HG03460 (cell line): ENCODE results near the gene RNF135.
"Not testable (repeated sequence)": the region's sequence is repeated elsewhere in the genome, so short reads cannot be mapped to it uniquely, and the experiment has no call there.

Experiments
- ATAC-seq: cut with Tn5 transposase; IDR thresholded peaks from one replicate; pipeline ENCODE4 v1.9.1; 2021; ENCODE audit not compliant: unreplicated experiment

Gene RNF135, protein sequence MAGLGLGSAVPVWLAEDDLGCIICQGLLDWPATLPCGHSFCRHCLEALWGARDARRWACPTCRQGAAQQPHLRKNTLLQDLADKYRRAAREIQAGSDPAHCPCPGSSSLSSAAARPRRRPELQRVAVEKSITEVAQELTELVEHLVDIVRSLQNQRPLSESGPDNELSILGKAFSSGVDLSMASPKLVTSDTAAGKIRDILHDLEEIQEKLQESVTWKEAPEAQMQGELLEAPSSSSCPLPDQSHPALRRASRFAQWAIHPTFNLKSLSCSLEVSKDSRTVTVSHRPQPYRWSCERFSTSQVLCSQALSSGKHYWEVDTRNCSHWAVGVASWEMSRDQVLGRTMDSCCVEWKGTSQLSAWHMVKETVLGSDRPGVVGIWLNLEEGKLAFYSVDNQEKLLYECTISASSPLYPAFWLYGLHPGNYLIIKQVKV

DNA sequence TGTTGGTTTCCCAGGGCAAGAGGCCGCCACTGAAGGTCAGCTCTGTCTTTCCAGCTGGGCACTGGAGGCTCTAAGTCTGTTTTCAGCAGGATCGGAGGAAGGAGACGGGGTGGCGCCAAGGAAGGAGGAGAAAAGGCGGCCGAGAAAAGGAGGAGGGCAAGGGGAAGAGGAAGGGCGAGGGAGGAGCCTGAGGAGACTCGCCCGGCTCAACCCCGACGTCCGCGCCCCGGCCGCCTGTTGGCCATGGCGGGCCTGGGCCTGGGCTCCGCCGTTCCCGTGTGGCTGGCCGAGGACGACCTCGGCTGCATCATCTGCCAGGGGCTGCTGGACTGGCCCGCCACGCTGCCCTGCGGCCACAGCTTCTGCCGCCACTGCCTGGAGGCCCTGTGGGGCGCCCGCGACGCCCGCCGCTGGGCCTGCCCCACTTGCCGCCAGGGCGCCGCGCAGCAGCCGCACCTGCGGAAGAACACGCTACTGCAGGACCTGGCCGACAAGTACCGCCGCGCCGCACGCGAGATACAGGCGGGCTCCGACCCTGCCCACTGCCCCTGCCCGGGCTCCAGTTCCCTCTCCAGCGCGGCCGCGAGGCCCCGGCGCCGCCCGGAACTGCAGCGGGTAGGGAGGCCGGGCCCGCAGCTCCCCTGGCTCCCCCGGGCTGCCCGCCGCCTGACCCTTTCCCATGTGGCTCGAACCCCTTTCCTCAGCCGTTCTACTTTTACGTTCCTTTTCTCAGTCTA lies at the start of gene RNF135:
Gene RNF135, plus strand, starts transcription at position 209 of the 737 bp plus-strand sequence. Its CDS starts 35 bp downstream, at position 244.
- ATAC-seq: peak; percentile 37

DNA sequence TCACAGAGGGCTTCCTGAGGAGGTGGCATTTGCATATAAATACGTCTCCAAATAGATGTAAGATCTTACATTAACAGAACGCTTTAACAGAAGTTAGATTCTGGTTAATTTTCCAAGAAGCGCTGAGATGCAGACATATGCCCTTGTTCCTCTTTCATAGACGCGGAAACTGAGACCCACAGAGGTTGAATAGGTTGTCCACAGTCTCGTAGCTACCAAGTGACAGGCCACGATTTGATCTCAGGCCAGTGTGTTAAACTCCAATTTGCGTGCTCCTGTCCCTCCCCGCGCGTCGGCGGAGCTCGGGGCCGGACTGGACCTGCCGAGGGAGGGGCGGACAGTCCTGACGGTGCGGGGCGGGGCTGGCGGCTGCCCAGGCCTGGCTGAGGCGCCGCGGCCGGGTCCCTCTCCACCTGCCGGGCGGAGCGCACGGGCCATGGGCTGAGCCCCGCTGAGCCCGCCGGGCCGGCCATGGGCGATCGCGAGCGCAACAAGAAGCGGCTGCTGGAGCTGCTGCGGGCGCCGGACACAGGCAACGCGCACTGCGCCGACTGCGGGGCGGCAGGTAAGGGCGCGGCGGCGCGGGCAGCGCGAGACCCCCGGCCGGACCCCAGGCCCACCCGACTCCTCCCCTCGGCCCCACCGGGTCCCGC lies 49.2 kb upstream of the RNF135 start, which contains the start of gene ADAP2:
Gene ADAP2, plus strand, starts transcription at position 402 of the 653 bp plus-strand sequence. Its CDS starts 70 bp downstream, at position 472.
- ATAC-seq: no peak

DNA sequence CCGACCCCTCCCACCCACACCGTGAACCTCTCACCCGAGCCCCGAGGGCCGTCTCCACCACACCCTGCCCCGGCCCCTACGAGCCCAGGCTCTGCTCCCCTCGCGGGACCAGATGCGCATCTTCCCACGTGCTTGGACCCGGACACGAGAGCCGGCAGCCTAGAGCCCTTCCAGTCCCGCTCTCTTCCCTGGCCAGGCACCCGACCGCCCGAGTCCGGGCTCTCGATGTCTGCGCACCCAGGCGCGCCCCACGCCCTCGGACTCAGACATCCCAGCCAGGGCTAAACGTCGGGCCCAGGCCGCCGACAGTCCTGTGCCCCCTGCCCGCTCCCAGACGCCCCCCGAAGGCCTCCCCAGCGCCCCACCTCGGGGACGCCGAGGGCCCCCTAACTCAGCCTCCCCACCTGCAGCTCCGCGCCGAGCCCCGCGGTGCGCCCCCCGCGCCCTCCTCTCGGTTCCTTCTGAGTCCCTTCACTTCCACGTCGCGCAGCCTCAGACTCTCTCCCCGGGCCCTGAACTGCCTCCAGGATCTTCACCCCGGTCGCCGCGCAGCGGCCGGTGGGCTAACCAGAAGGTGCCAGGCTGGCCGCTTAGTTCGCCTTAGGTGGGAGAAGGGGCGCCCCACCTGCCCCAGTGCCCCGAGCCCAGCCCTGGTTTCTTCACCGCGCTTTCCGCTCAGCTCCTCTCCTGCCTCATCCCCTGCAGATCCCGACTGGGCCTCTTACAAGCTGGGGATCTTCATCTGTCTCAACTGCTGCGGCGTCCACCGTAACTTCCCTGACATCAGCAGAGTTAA lies 48.4 kb upstream of the RNF135 start:
- no peak for ATAC-seq

DNA sequence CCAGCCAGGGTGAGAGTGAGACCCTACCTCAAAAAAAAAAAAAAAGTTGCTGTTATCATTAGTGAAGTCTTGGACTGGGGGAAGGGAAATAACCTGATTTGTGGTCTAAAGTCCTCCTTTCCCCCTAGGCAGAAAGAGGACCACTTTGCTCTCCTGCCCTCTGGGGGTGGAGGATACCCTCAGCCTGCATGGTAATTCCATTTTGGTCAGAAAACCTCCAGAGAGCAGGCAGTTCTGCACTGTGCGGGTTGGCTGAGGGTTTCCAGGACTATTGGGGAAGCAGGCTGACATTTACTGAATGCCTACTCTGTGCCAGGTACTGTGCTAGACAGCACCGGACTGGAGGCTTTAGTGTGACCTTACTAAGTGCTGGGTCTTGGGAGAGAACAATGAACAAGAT lies 46.5 kb upstream of the RNF135 start:
- ATAC-seq: no peak

DNA sequence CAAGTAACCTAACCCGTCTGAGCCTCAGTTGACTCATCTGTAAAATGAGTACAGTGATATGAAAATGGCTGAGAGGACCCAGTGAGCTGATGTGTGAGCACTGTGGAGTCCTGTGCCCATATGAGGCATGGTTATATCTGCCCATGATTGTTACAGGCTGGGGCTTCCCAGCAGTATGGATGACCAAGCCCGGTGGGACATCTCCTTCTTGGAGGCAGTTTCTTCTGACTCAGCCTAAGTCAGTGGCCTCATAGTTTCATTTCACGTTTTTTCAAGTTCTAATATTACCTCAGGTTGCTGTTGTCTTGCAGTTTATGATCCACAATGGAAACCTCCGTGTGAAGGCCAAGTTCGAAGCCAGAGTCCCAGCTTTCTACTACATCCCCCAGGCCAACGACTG lies 44.3 kb upstream of the RNF135 start:
- no peak for ATAC-seq

DNA sequence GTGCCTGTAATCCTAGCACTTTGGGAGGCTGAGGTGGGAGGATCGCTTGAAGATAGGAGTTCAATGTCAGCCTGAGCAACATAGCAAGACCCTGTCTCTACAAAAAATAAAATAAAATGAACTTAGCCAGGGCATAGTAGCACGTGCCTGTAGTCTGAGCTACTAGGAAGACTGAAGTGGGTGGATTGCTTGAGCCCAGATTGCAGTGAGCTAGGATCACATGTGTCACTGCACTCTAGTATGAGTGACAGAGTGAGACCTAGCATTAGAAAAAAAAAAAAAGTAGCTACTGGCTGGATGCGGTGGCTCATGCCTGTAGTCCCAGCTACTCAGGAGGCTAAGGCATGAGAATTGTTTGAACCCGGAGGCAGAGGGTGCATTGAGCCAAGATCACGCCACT lies 43.1 kb upstream of the RNF135 start:
- no peak for ATAC-seq

DNA sequence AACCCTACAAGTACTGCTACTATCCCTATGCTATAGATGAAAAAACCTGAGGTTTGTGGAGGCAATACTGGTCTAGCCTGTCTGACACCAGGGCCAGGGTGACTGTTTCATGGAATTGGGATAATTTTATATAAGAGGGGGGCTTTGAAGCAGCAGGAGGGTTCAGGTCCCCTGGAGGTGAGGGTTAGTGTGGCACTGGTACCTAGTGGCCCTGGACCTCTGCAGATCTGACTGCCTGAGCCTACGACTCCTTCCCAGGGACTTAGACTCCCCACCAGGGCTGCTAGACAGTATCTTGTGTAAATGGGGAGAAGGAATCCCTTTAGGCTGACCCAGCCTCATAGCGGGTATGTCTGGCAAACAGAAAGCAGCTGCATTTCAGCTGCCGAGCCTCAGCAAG lies 42.3 kb upstream of the RNF135 start:
- no peak for ATAC-seq

DNA sequence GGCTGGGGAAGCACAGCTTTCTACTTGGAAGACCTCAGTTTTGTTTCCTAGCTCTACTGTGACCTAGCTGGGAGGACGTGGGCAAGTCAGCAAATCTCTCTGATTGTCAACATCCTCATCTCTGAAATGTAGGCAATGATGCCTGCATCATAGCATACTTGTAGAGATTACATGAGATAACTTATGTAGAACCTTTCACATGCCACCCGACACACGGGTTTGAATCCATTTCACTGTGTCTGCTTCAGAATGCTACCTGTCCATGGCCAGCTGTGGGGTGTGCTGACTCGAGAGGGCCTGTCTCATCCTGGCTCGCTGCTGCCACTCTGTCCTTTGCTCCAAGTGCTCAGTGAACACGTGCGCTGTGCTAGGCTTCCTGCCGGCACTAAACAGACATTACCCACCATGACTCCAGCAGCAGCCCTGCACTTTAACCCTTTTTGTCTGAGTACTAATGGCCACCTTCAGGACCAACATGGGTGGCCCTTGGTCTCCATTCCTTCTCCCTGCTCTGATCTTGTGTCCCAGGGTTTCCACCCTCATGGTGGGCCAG lies 41.7 kb upstream of the RNF135 start:
- ATAC-seq: no peak

DNA sequence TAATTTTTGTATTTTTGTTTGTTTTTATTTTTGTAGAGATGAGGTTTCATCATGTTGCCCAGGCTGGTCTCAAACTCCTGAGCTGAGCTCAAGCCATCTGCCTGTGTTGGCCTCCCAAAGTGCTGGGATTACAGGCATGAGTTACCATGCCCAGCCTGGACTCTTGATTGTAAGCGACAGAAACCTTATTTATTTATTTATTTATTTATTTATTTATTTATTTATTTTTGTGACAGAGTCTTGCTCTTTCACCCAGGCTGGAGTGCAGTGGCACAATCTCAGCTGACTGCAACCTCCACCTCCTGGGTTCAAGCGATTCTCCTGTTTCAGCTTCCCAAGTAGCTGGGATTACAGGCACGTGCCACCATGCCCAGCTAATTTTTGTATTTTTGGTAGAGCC lies 41.0 kb upstream of the RNF135 start:
- not testable (repeated sequence) for ATAC-seq

DNA sequence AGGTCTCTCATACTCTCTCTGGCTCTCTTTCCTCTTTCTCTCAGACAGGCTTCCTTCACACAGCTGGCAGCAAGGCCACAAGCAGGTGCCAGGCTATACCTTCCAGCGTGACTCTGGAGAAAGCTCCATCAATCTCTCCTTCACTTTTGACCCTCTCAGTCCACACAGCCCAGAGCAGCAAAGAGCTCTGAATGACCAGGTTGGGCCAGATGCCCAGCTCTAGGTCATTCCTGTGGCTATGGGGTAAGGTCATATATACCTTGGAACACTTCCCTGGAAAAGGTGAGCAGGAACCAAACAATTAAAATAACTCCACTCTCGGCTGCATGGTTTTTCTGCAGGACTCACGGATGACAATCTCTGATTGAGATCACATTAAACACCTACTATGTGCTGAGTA lies 40.3 kb upstream of the RNF135 start:
- no peak for ATAC-seq

DNA sequence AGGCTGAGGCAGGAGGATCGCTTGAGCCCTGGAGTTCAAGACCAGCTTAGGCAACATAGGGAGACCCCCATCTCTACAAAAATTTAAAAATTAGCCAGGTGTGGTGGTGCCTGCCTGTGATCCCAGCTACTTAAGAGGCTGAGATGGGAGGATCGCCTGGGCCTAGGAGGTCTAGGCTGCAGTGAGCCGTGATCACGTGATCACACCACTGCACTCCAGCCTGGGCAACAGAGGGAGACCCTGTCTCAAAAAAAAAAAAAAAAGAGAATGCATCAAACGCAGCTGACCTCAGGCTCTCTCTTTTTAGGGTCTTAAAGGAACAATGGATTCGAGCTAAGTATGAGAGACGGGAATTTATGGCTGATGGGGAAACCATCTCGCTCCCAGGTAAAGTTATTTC lies 39.3 kb upstream of the RNF135 start:
- ATAC-seq: not testable (repeated sequence)

DNA sequence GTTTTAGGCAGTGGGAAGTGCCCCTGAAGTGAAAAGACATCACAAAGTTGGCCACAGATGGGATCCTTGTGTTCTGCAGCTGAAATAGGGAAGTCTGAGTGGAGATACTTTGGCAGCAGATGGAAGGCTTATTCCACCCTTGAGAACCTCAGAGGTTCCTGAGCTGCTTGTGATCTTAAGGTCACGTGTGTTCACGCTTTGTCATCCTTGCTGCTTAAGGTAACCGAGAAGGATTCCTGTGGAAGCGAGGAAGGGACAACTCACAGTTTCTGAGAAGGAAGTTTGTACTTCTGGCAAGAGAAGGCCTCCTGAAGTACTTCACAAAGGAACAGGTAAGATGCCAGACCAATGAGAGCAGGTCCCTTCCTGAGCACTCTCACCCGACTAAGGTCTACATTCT lies 36.9 kb upstream of the RNF135 start:
- ATAC-seq: no peak

DNA sequence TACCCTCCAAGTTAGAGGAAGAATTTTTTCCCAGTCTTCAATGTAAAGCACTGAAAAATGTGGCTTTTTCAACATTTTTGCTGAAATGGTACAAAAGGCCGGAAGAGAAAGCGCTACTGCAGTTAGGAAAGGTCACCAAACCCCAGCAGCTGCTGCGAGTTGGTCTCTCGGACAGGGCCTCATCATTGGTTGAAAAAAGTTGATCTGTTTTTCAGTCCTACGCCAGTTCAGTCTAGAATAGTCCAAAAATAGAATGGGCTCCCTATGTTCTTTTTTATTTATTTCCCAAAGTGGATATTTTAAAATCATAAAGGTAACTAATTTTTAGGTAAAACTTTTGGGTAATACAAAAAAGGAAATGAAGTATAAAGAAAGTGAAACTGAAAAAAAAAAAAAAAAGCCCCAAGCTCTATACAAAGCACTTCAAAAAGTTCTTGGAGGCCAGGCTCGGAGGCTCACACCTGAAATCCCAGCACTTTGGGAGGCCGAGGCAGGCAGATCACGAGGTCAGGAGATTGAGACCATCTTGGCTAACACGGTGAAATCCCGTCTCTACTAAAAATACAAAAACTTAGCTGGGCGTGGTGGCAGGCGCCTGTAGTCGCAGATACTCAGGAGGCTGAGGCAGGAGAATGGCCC lies 31.7 kb upstream of the RNF135 start:
- no peak for ATAC-seq

DNA sequence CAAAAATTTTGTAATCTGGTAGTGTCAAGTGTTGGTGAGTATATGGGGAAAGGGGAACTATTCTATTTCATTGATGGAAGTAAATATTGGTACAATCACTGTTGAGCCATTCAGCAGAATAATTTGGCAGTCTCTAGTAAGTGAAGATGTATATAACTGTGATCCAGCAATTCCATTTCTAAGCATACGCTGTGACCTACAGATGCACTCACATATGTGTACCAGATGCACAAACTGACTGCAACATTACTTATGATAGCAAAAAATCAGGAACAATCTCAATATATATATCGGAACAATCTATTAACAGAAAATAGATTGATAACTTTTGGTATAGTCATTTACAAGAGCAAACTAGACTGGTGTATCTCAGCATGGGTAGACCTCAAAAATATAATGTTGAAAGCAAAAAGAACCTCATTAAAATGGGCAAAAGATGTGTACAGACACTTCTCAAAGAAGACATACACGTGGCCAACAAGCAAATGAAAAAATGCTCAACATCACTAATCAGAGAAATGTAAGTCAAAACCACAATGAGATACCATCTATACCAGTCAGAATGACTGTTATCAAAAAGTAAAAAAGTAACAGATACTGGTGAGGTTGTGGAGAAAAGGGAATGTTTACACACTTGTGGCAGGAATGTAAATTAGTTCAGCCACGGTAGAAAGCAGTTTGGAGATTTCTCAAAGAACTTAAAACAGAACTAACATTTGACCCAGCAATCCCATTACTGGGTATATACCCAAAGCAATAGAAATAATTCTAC lies 28.3 kb upstream of the RNF135 start:
- no peak for ATAC-seq

DNA sequence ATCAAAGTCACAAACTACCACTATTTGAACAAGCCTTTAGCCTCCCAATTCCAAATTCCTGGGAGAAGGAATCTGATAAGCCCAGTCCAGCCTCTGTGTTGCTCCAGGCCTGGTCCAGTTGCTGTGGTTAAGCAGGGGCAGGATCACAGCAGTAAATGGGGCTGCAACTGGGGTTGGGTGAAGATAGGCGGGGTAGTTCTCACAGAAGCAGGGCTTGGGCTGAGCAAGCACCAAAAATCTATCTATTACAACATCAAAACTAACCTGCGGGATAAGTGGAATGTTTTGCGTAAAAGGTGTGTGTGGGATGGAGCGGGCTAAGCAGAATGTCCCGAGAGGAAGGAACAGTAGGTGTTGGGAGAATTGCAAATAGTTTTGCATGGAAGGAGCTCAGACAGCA lies 23.0 kb upstream of the RNF135 start:
- no peak for ATAC-seq

DNA sequence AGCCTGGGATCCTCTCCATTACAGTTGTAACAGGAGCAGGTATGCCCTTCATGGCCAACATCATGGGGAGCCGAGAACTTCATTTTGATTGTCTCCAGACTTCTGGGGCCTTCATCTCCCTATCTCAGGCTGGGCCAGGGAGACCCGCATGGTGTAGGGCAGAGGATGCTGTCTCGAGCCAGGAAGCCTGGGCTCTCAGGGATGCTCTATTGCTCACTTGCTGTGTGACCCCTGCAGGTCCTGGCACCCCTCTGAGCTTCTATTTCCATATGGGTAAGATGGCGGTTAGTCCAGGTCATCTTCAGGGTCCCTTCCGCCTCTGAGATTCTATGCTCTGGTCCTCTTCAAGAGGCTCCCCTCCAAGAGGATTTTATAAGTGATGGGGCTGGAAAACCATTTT lies 20.6 kb upstream of the RNF135 start:
- ATAC-seq: no peak

DNA sequence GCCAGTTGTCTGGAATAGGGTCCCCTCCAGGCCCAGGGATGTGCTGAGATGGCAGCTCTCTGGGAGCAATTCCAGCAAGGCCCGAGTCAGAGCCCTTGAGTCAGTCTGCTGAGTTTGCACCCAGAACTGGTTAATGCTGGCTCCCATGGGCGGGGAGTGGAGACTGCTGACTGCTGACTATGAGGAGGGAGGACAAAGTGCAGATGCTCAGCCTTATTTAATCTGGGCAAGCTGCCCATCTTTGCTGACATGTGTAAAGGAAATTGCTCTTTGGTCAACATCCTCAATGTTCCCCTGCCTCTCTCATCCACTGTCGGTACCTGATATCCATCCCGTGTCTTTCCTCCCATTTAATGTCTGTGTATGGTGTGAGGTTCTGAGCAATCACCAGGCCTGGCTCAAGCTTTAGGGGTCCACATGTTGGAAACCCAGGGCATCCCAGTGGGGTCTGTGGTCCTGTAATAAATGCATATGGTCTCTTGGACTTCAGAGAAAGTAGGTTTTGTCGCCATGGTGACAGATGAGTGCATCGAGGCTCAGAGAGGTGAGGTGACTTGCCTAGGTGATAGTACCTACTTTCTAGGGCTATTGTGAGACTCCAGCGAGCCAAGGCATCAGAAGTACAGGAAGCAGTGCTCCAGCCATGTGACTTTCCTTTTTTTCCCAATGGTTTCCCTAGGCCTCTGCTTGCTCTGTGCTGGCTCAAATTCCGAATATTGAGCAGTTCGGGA lies 20.0 kb upstream of the RNF135 start:
- ATAC-seq: no peak

DNA sequence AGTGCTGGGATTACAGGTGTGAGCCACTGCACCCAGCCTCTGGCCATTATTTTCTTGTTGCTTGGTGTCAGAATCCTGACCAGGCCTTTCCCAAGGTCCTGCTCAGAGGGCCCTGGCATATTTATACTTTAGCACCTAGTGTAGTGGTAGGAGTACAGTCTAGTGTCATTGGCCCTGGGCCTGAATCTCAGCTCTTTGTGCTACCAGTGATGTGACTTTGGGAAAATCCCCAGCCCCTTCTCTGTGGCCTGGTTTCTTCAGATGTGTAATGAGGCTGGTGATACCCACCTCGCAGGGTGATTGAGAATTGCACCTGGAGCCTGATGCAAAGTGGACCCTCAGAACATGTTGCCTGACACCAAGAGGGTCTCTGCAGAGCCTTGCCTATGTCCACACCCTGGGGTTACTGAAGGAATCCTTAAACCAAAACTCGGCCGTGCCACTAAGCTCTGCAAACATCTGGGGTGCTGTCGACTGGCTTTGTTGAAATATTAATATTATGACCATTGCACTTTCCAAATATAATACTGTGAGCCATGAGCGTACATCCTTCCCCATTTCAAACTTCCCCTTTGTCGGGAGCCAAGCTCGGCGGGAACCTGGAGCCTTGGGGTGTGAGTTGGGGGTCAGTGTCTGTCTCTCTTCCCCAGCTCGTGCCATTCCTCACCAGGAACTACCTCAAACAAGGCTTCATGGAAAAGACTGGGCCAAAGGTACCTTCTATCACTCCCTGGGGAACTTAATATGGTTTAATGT lies 18.0 kb upstream of the RNF135 start:
- no peak for ATAC-seq
